ENCODE measurements around the gene LARGE1.

The LARGE1 gene

GRCh38 chr22:33227791-33228190, 692.5 kb downstream of the LARGE1 start:
- DNase-seq (ENCODE audit: low spot score), result no peak

GRCh38 chr22:33224841-33225240, 695.4 kb downstream of the LARGE1 start:
- no peak for DNase-seq (ENCODE audit: low spot score)
